Retina (tissue), 1 donor: ENCODE measurements around the gene TMTC4.
"Not testable (repeated sequence)": the region's sequence is repeated elsewhere in the genome, so short reads cannot be mapped to it uniquely, and the experiment has no call there.

Experiments
- DNase-seq: peaks from one replicate; pipeline ENCODE4 v3.0.0-alpha.2; 2016

TMTC4 gene

GRCh38 chr13:100674572-100674871 is at the start of gene TMTC4:
Gene TMTC4, minus strand, starts transcription at chr13:100674795. Its CDS starts 4,433 bp downstream, at chr13:100670362.
- DNase-seq: no peak

DNA sequence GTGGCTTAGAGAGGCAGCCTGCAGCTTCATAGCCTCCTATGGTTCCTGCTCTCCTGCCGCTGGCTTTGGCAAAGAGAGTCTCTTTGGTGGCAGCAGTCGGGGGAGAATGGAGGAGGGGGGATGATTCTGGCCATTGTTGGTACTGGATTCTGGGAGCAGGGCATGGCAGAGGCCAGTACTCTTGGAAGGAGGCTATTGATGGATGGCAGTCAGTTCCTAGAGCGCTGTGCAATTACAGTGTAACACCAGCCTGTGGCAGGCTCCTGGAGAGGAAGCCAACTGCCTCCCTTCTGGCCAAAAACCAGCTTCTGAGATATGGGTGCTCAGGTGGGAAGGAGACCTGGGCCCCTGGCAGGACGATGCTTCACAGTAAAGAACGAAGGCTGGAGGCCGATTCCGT is 47.9 kb upstream of the TMTC4 start:
- no peak for DNase-seq

- peak; percentile 49 for DNase-seq
Measured at GRCh38 chr13:100721885-100722512, 47.4 kb upstream of the TMTC4 start.

- no peak for DNase-seq
Measured at GRCh38 chr13:100715604-100716003, 41.0 kb upstream of the TMTC4 start.

GRCh38 chr13:100714478-100714877 is 39.9 kb upstream of the TMTC4 start:
- DNase-seq: no peak

DNA sequence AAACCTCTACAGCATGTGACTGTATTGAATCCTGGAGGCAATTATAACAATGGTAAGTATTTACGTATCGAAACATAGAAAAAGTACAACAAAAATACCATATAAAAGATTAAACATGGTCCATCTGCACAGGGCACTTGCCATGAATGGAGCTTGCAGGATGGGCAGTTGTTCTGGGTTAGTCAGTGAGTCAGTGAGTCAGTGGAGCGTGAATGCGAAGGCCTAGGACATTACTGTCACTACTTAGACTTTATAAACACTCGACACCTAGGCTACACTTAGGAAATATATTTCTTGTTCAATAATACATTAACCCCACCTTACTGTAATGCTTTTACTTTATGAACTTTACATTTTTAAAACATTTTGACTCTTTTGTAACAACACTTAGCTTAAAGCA is 35.6 kb upstream of the TMTC4 start:
- DNase-seq: no peak

DNA sequence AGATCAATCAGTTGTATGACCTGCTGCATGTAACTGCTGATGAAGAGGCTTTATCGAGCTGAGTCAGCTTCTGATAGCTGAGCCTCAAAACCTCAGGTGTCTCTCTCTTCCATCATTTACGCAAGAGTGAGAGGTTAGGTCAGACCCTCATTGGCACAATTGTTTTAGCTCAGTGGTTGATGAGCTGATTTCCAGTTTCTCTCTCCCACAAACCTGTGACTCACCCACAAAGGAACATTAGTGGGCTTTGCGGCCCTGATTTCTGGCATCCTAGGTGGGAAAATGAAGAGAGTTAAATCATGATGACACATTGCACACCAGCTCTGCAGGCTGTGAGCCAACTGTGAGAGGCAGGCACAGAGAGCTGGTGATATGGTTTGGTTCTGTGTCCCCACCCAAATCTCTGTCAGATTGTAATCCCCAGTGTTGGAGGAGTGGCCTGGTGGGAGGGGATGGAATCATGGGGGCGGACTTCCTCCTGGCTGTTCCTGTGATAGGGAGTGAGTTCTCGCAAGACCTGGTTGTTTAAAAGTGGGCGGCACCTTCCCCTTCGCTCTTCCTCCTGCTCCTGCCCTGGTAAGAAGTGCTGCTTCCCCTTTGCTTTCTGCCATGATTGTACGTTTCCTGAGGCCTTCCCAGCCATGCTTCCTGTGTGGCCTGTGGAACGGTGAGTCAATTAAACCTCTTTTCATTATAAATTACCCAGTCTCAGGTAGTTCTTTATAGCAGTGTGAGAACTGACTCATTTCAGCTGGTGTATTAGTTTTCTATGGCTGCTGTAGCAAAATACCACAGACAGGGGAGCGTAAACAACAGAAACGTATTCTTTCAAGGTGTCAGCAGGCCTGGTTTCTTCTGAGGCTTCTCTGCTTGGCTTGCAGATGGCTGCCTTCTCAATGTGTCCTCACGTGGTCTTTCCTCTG is 33.5 kb upstream of the TMTC4 start:
- no peak for DNase-seq

DNA sequence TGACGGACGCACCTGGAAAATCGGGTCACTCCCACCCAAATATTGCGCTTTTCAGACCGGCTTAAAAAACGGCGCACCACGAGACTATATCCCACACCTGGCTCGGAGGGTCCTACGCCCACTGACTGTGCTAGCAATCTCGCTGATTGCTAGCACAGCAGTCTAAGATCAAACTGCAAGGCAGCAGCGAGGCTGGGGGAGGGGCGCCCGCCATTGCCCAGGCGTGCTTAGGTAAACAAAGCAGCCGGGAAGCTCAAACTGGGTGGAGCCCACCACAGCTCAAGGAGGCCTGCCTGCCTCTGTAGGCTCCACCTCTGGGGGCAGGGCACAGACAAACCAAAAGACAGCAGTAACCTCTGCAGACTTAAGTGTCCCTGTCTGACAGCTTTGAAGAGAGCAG is 23.7 kb upstream of the TMTC4 start:
- DNase-seq: not testable (repeated sequence)

- no peak for DNase-seq
Measured at GRCh38 chr13:100695509-100695773, 20.8 kb upstream of the TMTC4 start.

- DNase-seq: peak; percentile 53
Measured at GRCh38 chr13:100694722-100695508, 20.3 kb upstream of the TMTC4 start.

GRCh38 chr13:100689191-100689590 is 14.6 kb upstream of the TMTC4 start:
- DNase-seq: no peak

DNA sequence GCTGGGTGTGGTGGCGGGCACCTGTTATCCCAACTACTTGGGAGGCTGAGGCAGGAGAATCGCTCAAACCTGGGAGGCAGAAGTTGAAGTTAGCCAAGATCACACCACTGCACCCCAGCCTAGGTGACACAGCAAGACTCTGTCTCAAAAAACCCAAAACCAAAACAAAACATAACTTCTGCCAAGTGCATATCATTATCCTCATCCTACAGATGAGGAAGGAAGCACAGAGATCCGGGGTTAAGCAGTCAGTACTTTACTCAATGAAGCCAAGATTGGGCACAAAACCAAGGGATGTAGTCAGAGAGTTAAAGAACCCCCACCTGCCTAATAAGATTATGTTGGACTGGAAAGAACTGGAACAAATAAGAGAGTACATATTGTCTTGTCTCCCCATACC is 5.5 kb upstream of the TMTC4 start:
- DNase-seq: no peak

GRCh38 chr13:100677128-100677527 is 2.5 kb upstream of the TMTC4 start:
- not testable (repeated sequence) for DNase-seq

GRCh38 chr13:100675661-100676129 is 1.1 kb upstream of the TMTC4 start:
- no peak for DNase-seq

- DNase-seq: peak; percentile 94
Measured at GRCh38 chr13:100674872-100675660, 471 bp upstream of the TMTC4 start.

DNA sequence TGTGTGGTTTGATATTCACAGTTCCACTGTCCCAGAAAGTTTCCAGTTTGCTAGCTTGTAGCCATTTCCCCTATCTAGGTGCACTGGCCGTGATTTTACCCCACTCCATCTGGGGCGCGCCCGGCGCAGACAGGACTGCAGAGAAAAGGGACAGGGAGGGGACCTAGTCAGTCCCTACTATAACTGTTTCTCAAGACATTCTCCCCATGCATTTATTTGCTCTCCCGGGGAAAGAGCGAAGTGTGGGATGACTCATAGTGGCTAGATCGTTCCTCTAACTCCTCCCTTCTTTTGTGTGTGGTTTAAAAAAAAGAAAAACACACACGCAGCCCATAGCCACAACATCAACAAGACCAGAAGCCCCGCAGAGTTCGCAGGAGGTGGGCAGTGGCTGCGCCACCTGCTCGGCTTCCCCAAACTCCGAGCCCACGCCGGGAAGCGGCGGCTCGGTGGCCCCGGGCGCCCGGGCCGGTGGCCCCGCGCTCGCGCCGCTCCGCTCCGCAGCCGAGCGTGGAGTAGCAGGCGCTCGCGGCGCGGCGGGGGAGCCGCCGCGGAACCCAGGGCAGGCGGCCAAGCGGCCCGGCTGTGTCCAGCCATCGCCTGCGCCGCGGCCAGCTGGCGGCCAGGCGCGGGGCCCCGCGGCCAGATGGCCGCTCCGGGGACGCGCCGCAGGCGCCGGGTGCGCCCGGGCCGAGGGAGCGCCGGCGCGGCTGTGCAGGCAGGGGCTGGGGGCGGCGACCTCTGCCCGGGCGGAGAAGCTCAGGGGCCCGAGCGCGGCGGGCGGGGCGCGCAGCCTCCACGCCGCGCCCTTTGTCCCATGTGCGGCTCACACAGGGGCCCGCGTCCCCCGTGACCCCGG is 653 bp downstream of the TMTC4 start:
- DNase-seq: no peak

GRCh38 chr13:100673376-100673712 is 1.3 kb downstream of the TMTC4 start:
- DNase-seq: peak; percentile 81

DNA sequence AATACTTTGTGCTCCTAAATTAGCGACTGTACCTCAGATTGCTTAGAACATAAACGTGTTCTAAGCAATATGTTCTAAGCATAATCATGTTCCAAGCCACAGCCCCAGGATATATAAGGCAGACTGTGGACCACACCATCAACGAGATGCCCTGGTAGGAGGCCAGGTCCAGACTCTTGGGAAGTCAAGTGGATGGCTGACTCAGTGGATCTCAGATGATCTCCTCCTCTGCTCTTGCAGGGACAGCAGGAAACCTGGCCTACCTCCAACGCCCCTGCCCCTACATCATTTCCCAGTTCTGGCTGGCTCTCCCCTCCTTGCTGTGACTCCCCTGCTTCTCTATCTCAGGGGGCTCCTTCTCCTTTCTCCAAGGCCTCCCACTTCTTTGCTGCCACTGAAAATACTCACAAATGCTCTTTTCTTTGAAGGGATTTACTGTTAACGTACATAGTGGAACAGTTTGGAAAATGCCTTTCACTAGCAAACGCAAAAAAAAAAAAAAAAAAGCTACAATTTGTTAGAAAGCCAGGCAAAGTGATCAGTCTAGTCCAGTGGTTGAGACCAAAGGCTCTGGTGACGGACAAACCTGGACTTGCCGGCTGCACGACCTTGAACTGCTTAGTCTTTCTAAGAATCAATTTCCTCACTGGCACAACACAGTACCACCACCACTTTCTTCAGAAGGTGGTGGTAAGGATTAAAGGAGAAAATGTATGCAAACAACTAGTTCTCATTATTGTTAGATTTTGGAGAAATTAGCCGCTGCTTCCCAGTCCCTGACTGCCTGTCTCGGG is 3.0 kb downstream of the TMTC4 start:
- no peak for DNase-seq

DNA sequence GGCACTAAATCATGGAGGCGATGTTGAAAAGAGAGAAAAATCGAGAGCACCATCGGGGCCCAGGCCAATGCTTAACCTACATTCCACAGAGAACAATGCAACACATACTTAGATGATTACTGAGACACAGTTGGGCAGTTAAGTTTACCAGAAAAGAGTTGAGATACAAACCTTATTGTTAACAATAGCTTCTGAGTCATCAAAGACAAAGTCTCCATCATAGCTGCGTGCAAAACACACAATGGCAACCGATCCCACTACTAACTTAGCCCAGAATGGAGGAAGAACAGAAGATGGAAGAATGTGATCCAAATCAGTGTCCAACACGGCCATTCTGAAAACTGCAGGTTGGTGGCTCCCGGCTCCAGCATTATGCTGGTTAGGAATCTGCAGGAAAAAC is 6.2 kb downstream of the TMTC4 start:
- DNase-seq: no peak

DNA sequence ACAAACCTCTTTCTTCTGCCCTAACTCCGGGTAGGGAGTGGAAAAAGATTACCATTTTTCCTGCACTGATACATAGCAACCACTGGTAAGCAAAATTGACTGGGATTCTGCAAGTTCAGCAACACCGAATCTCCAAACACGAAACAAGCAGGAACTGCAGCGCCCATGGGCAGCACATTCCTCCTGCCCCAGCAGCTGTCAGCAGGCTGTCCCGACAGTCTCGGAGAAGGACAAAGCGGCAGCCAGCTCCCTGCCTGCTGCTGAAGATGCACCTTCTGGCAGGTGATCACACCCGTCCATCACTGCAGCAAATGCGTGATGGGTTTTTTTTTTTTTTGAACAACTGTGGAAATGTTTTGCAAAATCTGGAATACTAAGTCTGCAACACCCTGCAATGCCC is 6.7 kb downstream of the TMTC4 start:
- no peak for DNase-seq

- no peak for DNase-seq
Measured at GRCh38 chr13:100666124-100666523, 8.5 kb downstream of the TMTC4 start.
